ENCODE data around the gene LEKR1.
"Not testable (repeated sequence)": the region's sequence is repeated elsewhere in the genome, so short reads cannot be mapped to it uniquely, and the experiment has no call there.

The LEKR1 gene

GRCh38 chr3:156910022-156910421 lies 83.9 kb downstream of the LEKR1 start:
- no peak for DNase-seq

GRCh38 chr3:156910831-156911230 lies 84.7 kb downstream of the LEKR1 start:
- DNase-seq, result not testable (repeated sequence)

DNA sequence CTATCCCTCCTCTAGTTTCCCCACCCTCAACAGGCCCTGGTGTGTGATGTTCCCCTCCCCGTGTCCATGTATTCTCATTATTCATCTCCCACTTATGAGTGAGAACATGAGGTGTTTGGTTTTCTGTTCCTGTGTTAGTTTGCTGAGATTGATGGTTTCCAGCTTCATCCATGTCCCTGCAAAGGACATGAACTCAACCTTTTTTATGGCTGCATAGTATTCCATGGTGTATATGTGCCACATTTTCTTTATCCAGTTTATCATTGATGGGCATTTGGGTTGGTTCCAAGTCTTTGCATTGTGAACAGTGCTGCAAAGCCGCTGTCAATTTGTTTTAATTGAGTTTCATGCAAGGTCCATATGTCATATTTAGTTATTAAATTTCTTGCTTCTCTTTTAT lies 88.1 kb downstream of the LEKR1 start:
- DNase-seq, result not testable (repeated sequence)

DNA sequence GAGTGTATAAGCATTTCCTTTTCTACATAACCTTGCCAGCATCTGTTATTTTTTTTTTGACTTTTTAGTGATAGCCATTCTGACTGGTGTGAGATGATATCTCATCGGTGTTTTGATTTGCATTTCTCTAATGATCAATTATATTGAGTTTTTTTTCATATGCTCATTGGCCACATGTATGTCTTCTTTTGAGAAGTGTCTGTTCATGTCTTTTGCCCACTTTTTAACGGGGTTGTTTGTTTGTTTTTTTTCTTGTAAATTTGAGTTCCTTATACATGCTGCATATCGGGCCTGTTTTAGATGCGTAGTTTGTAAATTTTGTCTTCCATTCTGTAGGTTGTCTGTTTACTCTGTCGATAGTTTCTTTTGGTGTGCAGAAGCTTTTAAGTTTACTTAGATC lies 89.2 kb downstream of the LEKR1 start:
- DNase-seq, result no peak

DNA sequence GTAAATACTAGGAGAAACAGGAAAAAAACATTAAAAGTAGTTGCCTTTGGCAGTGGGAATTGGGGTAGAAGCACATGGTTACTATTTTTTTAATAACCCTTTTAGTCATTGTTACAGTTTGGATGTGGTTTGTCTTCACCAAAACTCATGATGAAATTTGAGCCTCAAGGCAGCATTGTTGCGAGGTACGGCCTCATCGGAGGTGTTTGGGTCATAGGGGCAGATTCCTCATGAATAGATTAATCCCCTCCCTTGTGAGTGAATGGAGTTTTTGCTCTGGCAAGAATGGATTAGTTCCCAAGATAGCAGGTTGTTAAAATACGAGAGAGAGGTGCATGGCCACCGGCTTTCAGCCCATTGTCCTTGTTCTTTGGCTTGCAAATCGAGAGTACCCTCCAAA lies 92.6 kb downstream of the LEKR1 start:
- no peak for DNase-seq

GRCh38 chr3:156919818-156920217 lies 93.7 kb downstream of the LEKR1 start:
- no peak for DNase-seq

GRCh38 chr3:156920399-156920798 lies 94.2 kb downstream of the LEKR1 start:
- DNase-seq, result no peak

DNA sequence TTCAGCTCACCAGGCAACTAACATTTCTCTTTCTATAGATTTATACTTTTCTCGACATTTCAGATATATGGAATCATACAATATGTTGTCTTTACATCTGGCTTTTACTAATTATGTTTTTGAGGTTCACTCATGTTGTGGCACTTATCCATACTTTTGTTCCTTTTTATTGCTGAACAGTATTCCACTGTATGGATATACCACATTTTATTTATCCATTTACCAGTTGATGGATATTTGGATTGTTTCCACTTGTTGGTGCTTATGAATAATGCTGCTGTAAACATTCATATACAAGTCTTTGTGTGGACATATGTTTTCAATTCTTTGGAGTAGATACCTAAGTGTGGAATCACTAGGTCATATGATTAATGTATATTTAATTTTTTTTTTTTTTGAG lies 97.2 kb downstream of the LEKR1 start:
- DNase-seq, result no peak

DNA sequence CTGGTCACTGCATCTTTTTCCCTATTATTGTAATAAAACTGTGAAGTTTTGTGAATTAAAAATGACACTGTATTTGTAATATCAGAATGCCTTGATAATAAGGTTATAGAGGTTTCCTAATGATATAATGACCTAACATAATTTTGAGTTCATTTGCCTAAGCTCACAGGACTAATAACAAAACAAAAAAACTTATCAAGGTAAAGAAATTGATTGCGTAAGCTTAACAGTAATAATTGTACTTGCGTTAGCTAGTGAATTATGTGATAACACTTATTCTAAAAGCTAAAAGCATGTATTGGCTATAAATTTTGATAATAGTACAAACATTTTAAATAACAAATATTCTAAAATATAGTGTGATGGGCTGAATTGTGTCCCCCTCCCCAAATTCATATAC lies 112.6 kb downstream of the LEKR1 start:
- DNase-seq, result no peak

DNA sequence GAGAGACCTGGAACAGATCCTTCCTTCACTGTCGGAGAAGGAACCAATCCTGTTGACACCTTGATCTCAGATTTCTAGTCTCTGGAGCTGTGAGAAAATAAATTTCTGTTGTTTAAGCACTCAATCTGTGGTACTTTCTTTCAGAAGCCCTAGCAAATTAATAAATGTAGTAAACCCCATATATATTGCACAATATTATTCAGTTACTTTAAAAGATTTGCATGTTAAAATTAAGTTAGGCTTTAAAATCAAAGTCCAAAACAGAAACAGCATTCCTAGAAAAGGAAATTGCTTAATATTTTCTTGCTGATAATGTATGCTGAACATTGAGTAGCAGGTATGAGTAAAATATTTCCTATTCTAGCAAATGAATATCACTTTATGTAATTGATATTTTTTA lies 113.2 kb downstream of the LEKR1 start:
- no peak for DNase-seq

DNA sequence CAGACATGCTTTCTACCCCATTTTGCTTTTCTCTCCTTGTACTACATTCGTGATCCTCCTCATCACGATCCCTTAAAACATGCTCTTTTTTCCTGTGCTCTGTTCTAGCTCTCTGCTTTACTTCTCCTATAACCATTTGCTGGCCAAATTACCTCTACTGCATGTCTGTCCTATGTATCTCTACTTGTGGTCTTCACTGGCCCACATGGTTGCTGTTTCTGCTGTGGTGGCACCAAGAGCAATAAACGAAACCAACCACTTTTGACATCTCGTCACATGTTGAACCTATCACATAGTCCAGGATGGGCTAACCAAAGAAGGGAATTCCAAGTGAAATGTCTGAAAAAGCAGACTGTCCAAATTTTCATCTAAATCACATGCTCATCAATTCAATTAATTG lies 115.2 kb downstream of the LEKR1 start:
- DNase-seq, result no peak

GRCh38 chr3:156948402-156949210 lies 122.5 kb downstream of the LEKR1 start:
- no peak for DNase-seq

GRCh38 chr3:156952011-156952410 lies 125.9 kb downstream of the LEKR1 start:
- DNase-seq, result no peak

DNA sequence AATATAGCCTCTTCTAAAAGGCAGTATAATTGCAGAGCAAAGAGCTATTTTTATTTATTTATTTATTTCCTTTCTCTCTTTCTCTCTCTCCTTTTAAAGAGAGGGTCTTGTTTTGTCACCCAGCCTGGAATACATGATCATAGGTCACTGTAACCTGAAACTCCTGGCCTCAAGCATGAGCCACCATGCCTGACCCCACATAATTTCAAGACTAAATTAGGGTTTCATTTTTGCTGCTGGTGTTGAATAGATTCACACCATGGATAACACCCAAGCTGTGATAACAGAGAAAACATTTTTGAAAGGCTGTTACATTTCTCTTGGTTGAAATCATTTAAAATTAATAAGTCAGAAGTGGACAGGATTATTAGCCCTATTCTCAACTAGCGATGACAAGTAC lies 131.6 kb downstream of the LEKR1 start:
- no peak for DNase-seq

DNA sequence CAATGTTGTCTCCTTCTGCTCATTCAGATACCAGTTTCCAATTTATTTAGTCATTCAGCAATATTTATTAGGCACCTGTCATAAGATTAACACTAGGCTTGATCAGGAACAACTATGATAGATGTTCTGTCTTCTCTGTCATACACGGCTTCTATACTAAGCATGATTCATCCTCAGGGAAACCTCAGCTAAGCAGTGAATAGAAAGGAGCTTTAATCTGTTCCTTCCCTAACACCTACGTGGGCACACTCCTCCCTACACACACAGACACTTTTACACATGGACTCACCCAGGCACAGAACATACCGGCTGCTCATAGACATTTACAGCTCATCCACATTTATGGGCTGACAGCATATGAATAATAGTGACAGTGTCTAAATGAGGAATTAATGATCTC lies 136.9 kb downstream of the LEKR1 start:
- no peak for DNase-seq

DNA sequence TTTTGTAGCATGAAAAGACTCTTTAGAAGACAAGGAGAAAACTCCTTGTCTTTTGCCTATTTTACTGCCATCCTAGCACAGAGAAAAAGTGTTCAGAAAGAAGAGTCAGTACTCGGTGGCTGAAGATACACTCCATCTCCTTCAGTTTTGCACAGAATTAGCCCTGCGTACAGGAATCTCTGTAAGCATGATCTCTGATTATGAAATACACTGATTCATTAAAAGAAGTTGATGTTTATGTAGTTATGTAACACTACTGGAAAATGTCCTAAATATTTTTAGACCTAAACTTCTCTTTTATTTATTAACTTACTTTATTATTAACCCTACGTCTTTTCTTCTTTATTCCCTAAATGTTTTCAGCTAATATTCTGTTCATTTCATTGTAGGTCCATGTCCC lies 138.4 kb downstream of the LEKR1 start:
- no peak for DNase-seq

GRCh38 chr3:156966349-156966748 lies 140.2 kb downstream of the LEKR1 start:
- not testable (repeated sequence) for DNase-seq

GRCh38 chr3:156973954-156974353 lies 147.8 kb downstream of the LEKR1 start:
- DNase-seq, result no peak

GRCh38 chr3:156974931-156975330 lies 148.8 kb downstream of the LEKR1 start:
- DNase-seq, result no peak

- DNase-seq, result no peak
Observed at GRCh38 chr3:156975721-156976120, 149.6 kb downstream of the LEKR1 start.

GRCh38 chr3:156976933-156977332 lies 150.8 kb downstream of the LEKR1 start:
- no peak for DNase-seq

DNA sequence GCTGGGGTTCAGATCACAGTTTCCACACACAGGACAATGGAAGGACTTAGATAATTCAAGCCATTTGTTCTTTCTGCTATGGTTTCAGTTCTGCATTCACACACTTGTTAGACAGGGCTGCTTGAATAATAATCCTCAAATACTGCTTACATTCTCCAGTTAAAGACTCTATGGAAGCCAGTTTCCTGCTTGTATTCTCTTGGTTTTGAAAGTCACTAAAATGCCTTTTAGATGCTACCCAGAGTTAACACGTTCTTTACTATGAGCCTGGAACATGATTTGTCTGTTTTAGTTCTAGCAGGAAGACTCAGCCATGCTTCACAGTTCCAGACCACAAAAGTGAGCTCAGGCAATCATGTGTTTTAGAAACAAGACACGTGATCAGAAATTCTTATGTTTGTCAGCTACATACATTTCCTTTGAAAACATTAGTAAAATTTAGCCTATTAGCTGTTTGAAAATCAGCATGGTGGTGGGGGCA lies 152.4 kb downstream of the LEKR1 start:
- peak; percentile 5 to 14 for DNase-seq

GRCh38 chr3:156981005-156981404 lies 154.9 kb downstream of the LEKR1 start:
- no peak for DNase-seq

GRCh38 chr3:156983559-156983958 lies 157.4 kb downstream of the LEKR1 start:
- DNase-seq, result no peak

DNA sequence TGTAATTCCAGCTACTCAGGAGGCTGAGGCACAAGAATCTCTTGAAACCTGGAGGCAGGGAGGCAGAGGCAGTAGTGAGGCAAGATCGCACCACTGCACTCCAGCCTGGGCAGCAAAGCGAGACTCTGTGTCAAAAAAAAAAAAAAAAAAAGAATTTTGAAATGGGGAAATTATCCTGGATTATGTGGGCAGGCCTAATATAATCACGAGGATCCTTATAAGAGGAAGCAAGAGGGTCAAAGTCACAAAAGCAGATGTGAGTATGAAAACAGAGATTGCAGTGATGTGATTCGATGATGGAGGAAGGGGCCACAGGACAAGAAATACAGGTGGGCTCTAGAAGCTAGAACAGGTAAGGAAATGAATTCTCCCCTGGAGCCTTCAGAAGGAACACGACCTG lies 159.6 kb downstream of the LEKR1 start:
- no peak for DNase-seq
